ENCODE results near the gene EIF2S3. TPM values are rescaled to one million over a fixed set of nuclear protein-coding genes. Genes with fewer than 3 reads are reported as not detected.
"Not testable (repeated sequence)": the region's sequence is repeated elsewhere in the genome, so short reads cannot be mapped to it uniquely, and the experiment has no call there.

The EIF2S3 gene
- total and polyA plus RNA-seq, 4 experiments from 2014 or later, result 117 to 221 (median 169) TPM

DNA sequence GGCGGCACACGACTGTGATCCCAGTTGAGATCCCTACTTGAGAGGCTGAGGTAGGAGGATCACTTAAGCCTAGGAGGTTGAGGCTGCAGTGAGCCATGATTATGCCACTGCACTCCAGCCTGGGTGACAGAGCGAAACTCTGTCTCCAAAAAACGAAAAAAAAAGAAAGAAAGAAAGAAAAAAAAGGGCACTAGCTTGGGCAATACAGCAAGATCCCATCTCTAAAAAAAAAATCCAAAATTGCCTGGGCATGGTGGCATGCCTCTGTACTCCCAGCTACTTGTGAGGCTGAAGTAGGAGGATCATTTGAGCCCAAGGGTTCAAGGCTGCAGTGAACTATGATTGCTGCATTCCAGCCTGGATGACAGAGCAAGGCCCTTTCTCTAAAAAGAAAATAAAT, 17.0 kb upstream of the EIF2S3 start:
- no peak for DNase-seq
- Mint-ChIP-seq H3K27me3 (no peaks in the 10 kb centered on the region), H3K36me3 (no peaks in the 10 kb centered on the region), H3K4me1 (no peaks in the 10 kb centered on the region), H3K4me3 (no peak overlapping the region), H3K27ac (no peak overlapping the region), H3K9me3 (no peaks in the 10 kb centered on the region)
- POLR2A ChIA-PET (ENCODE audit: partially characterized antibody), result no interaction called here
- Histone ChIP-seq H3K27ac (ENCODE audit: low read depth, low read length) (no peak overlapping the region), H3K9me3 (ENCODE audit: control insufficient read depth in 1 of 2, low read length in 2 of 2) (no peaks in the 10 kb centered on the region), H3K36me3 (ENCODE audit: insufficient read depth, low read length) (no peaks in the 10 kb centered on the region), H3K4me1 (ENCODE audit: insufficient read depth, low read length) (no peaks in the 10 kb centered on the region), H3K4me3 (ENCODE audit: low read length in 2 of 2) (no peak overlapping the region), H3K27me3 (ENCODE audit: insufficient read depth, low read length) (no peaks in the 10 kb centered on the region)
- CTCF ChIA-PET (ENCODE audit: partially characterized antibody), result no interaction called here
- intact Hi-C loops (cut with micrococcal nuclease), result no loop called here

DNA sequence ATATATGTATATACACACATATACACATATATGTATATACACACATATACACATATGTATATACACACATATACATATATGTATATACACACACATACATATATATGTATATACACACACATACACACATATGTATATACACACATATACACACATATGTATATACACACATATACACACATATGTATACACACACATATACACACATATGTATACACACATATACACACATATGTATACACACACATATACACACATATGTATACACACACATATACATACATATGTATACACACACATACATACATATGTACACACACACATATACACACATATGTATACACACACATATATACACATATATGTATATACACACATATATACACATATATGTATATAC, 8.7 kb upstream of the EIF2S3 start:
- DNase-seq; H3K4me3 Mint-ChIP-seq; H3K4me3 ChIP-seq (ENCODE audit: low read length in 2 of 2); CTCF ChIA-PET (ENCODE audit: partially characterized antibody); H3K36me3 Mint-ChIP-seq; H3K27ac ChIP-seq (ENCODE audit: low read depth, low read length); H3K36me3 ChIP-seq (ENCODE audit: insufficient read depth, low read length); H3K27me3 ChIP-seq (ENCODE audit: insufficient read depth, low read length); intact Hi-C loops (cut with micrococcal nuclease); H3K9me3 ChIP-seq (ENCODE audit: control insufficient read depth in 1 of 2, low read length in 2 of 2); H3K27ac Mint-ChIP-seq; H3K4me1 ChIP-seq (ENCODE audit: insufficient read depth, low read length); H3K4me1 Mint-ChIP-seq; H3K27me3 Mint-ChIP-seq; POLR2A ChIA-PET (ENCODE audit: partially characterized antibody); H3K9me3 Mint-ChIP-seq: not testable (repeated sequence)

DNA sequence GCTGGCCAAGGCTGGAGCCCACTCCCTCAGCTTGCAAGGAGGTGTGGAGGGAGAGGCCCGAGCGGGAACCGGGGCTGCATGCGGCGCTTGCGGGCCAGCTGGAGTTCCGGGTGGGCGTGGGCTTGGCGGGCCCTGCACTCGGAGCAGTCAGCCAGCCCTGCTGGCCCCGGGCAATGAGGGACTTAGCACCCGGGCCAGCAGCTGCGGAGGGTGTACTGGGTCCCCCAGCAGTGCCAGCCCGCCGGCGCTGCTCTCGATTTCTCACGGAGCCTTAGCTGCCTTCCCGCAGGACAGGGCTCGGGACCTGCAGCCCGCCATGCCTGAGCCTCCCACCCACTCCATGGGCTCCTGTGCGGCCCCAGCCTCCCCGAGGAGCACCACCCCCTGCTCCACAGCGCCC, 5.1 kb upstream of the EIF2S3 start:
- H3K4me1 ChIP-seq (ENCODE audit: insufficient read depth, low read length); H3K36me3 ChIP-seq (ENCODE audit: insufficient read depth, low read length); H3K27me3 Mint-ChIP-seq; H3K4me1 Mint-ChIP-seq; H3K36me3 Mint-ChIP-seq; H3K27me3 ChIP-seq (ENCODE audit: insufficient read depth, low read length); H3K9me3 ChIP-seq (ENCODE audit: control insufficient read depth in 1 of 2, low read length in 2 of 2); POLR2A ChIA-PET (ENCODE audit: partially characterized antibody); DNase-seq; H3K27ac Mint-ChIP-seq; intact Hi-C loops (cut with micrococcal nuclease); CTCF ChIA-PET (ENCODE audit: partially characterized antibody); H3K9me3 Mint-ChIP-seq; H3K27ac ChIP-seq (ENCODE audit: low read depth, low read length); H3K4me3 Mint-ChIP-seq; H3K4me3 ChIP-seq (ENCODE audit: low read length in 2 of 2): not testable (repeated sequence)

DNA sequence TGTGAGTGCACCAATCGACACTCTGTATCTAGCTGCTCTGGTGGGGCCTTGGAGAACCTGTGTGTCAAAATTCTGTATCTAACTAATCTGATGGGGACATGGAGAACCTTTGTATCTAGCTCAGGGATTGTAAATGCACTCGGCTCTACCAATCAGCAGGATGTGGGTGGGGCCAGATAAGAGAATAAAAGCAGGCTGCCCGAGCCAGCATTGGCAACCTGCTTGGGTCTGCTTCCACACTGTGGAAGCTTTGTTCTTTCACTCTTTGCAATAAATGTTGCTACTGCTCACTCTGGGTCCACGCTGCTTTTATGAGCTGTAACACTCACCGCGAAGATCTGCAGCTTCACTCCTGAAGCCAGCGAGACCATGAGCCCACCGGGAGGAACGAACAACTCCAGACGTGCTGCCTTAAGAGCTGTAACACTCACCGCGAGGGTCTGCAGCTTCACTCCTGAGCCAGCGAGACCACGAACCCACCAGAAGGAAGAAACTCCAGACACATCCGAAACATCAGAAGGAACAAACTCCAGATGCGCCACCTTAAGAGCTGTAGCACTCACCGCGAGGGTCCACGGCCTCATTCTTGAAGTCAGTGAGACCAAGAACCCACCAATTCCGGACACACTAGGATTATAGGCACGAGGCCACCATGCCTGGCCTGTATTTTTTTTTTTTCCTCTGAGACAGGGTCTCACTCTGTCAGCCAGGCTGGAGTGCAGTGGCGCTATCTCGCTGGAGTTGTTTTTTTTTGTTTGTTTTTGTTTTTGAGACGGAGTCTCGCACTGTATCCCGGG, 4.0 kb upstream of the EIF2S3 start:
- H3K27me3 ChIP-seq (ENCODE audit: insufficient read depth, low read length); H3K36me3 Mint-ChIP-seq; H3K4me1 ChIP-seq (ENCODE audit: insufficient read depth, low read length); H3K27me3 Mint-ChIP-seq; H3K9me3 ChIP-seq (ENCODE audit: control insufficient read depth in 1 of 2, low read length in 2 of 2); DNase-seq; H3K4me3 ChIP-seq (ENCODE audit: low read length in 2 of 2); H3K4me1 Mint-ChIP-seq; H3K9me3 Mint-ChIP-seq; intact Hi-C loops (cut with micrococcal nuclease); H3K27ac ChIP-seq (ENCODE audit: low read depth, low read length); POLR2A ChIA-PET (ENCODE audit: partially characterized antibody); H3K36me3 ChIP-seq (ENCODE audit: insufficient read depth, low read length): not testable (repeated sequence)
- CTCF ChIA-PET (ENCODE audit: partially characterized antibody), result interaction anchor here (0.9 kb wide), 1 partner anchor 144 kb away, joined by 3 read pairs; no protein-coding TSS in a partner anchor
- peak overlapping the region in 6 of 8 donors; percentile 3 to 73 (median 54) for H3K4me3 Mint-ChIP-seq
- H3K27ac Mint-ChIP-seq, result peak overlapping the region in 2 of 7 donors; percentile 35 to 52

DNA sequence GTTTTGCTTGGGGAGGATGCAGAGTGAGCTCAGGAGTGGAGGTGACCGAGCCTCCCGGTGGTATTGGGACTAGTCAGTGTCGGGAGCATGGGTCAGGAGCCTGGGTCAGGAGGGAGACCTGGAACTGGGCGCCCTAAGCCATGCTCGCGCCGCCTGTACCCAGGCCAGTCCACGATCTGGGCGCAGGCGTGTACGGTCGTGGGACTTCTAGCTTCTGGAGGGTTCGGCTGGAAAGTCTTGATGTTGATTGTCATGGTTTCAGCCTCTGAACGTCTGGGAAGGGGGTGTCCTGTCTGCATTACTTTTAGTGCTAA, 244 bp downstream of the EIF2S3 start:
- intact Hi-C loops (cut with micrococcal nuclease), result no loop called here
- ChIA-PET CTCF (ENCODE audit: partially characterized antibody) (interaction anchor here (0.6 to 3.4 kb wide), 17 partner anchors 10 to 388 kb away, joined by 3 to 53 read pairs (median 6); partner anchors contain the start of genes APOO, CXorf58, KLHL15 and PRDX4), POLR2A (ENCODE audit: partially characterized antibody) (interaction anchor here (0.8 to 5.0 kb wide), 16 partner anchors 16 to 410 kb away, joined by 3 to 76 read pairs (median 10); partner anchors contain the start of genes ACOT9, APOO, CXorf58 and KLHL15)
- H3K9me3 Mint-ChIP-seq, result no peaks in the 10 kb centered on the region
- Histone ChIP-seq H3K27me3 (ENCODE audit: insufficient read depth, low read length) (no peaks in the 10 kb centered on the region), H3K9me3 (ENCODE audit: control insufficient read depth in 1 of 2, low read length in 2 of 2) (no peaks in the 10 kb centered on the region), H3K27ac (ENCODE audit: low read depth, low read length) (no peak overlapping the region), H3K36me3 (ENCODE audit: insufficient read depth, low read length) (peaks cover 3% of the 10 kb centered on the region), H3K4me1 (ENCODE audit: insufficient read depth, low read length) (peaks cover 5% of the 10 kb centered on the region), H3K4me3 (ENCODE audit: low read length in 2 of 2) (peak overlapping the region; percentile 76 to 79)
- peaks cover 0 to 4% (median 1%) of the 10 kb centered on the region in 4 donors for H3K4me1 Mint-ChIP-seq
- peak overlapping the region in 3 of 8 donors; percentile 97 to 100 (median 98) for H3K4me3 Mint-ChIP-seq
- H3K27me3 Mint-ChIP-seq, result no peaks in the 10 kb centered on the region
- no peak for DNase-seq
- H3K27ac Mint-ChIP-seq, result peak overlapping the region in 1 of 7 donors; percentile 99
- H3K36me3 Mint-ChIP-seq, result peaks cover 12 to 13% of the 10 kb centered on the region in 2 donors

DNA sequence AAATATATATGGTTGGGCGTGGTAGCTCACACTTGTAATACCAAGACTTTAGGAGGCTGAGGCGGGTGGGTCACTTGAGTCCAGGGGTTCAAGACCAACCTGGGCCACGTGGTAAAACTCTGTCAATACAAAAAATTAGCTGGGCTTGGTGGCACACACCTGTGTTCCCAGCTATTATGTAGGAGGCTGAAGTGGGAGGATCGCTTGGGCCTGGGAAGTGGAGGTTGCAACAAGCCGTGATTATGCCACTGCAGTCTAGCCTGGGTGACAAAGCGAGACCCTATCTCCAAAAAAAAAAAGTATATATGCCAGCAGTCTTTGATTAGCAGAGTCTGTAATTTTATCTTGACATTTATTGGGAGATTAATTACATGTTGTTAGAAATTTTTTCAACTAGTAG, 8.7 kb downstream of the EIF2S3 start:
- Mint-ChIP-seq H3K36me3 (peaks cover 48 to 58% of the 10 kb centered on the region in 2 donors), H3K9me3 (no peaks in the 10 kb centered on the region), H3K4me1 (peaks cover 0 to 4% (median 1%) of the 10 kb centered on the region in 4 donors), H3K4me3 (no peak overlapping the region), H3K27me3 (no peaks in the 10 kb centered on the region), H3K27ac (no peak overlapping the region)
- Histone ChIP-seq H3K4me3 (ENCODE audit: low read length in 2 of 2) (no peak overlapping the region), H3K27ac (ENCODE audit: low read depth, low read length) (no peak overlapping the region), H3K27me3 (ENCODE audit: insufficient read depth, low read length) (no peaks in the 10 kb centered on the region), H3K36me3 (ENCODE audit: insufficient read depth, low read length) (peaks cover 24% of the 10 kb centered on the region), H3K9me3 (ENCODE audit: control insufficient read depth in 1 of 2, low read length in 2 of 2) (no peaks in the 10 kb centered on the region), H3K4me1 (ENCODE audit: insufficient read depth, low read length) (no peaks in the 10 kb centered on the region)
- DNase-seq, result no peak
- ChIA-PET CTCF (ENCODE audit: partially characterized antibody) (no interaction called here), POLR2A (ENCODE audit: partially characterized antibody) (no interaction called here)
- intact Hi-C loops (cut with micrococcal nuclease), result no loop called here

DNA sequence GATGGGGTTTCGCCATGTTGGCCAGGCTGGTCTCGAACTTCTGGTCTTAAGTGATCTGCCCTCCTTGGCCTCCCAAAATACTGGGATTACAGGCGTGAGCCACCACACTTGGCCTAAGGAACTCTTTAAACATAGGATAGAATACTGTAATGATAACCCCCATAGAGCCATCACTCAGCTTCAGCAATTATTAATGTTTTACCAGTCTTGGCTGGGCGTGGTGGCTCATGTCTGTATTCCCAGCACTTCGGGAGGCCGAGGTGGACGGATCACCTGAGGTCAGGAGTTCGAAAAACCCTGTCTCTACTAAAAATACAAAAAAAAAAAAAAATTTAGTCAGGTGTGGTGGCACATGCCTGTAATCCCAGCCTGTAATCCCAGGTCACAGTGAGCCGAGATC, 15.1 kb downstream of the EIF2S3 start:
- no peak for DNase-seq
- no peak overlapping the region for H3K27ac Mint-ChIP-seq
- Histone ChIP-seq H3K36me3 (ENCODE audit: insufficient read depth, low read length) (peaks cover 6% of the 10 kb centered on the region), H3K9me3 (ENCODE audit: control insufficient read depth in 1 of 2, low read length in 2 of 2) (no peaks in the 10 kb centered on the region), H3K4me1 (ENCODE audit: insufficient read depth, low read length) (no peaks in the 10 kb centered on the region), H3K27ac (ENCODE audit: low read depth, low read length) (no peak overlapping the region), H3K4me3 (ENCODE audit: low read length in 2 of 2) (no peak overlapping the region), H3K27me3 (ENCODE audit: insufficient read depth, low read length) (no peaks in the 10 kb centered on the region)
- H3K36me3 Mint-ChIP-seq, result peaks cover 35 to 50% of the 10 kb centered on the region in 2 donors
- no peak overlapping the region for H3K4me3 Mint-ChIP-seq
- H3K4me1 Mint-ChIP-seq, result peaks cover 0 to 4% (median 0%) of the 10 kb centered on the region in 4 donors
- H3K9me3 Mint-ChIP-seq, result no peaks in the 10 kb centered on the region
- POLR2A ChIA-PET (ENCODE audit: partially characterized antibody), result no interaction called here
- H3K27me3 Mint-ChIP-seq, result no peaks in the 10 kb centered on the region
- CTCF ChIA-PET (ENCODE audit: partially characterized antibody), result interaction anchor here (0.7 to 1.4 kb wide), 2 partner anchors 16 to 157 kb away, joined by 4 read pairs; partner anchors contain the start of gene EIF2S3
- intact Hi-C loops (cut with micrococcal nuclease), result no loop called here
